T-cell (primary cell): Measurements from ENCODE around the gene MPZL1. TPM values are rescaled to one million over a fixed set of nuclear protein-coding genes. Genes with fewer than 3 reads are reported as not detected.
A peak's percentile ranks its signal among the peaks of the same experiment; 100 is the strongest.

Experiments
- ATAC-seq, 4 experiments: fragments of 200-7000 bp in 3 of 4; fragments of 150-1000 bp in 1 of 4; cut with Tn5 transposase; replicated peaks in 1 of 4; 1 replicate in 3 of 4; 2 replicates in 1 of 4; pipeline ENCODE4 v1.10.0; 2021; ENCODE audit warnings: moderate library complexity in 3 of 4, mild to moderate bottlenecking in 2 of 4, moderate number of reproducible peaks in 1 of 4
- CTCF ChIA-PET, 2 donors: fragments of 300-600 bp; sonication (Branson Sonifier 250); formaldehyde crosslinking; loops; one replicate each; lab custom pipeline; 2022; ENCODE audit warnings: antibody characterized with exemption in 2 of 2; lab: Charles Lee
- POLR2A ChIA-PET, 2 donors: fragments of 300-600 bp; sonication (Branson Sonifier 250); formaldehyde crosslinking; loops; one replicate each; lab custom pipeline; 2022; ENCODE audit warnings: antibody characterized with exemption in 2 of 2; lab: Charles Lee
- DNase-seq, 35 experiments: peaks; one replicate each; pipeline versions ENCODE4 v3.0.0 to v3.0.0-alpha.2; 2013 to 2023
- H3K27ac ChIP-seq: one replicate; pipeline ENCODE4 v1.5.1; 2013; ENCODE audit warnings: low read length
- H3K27me3 ChIP-seq, 2 experiments: replicated peaks in 1 of 2; 1 replicate in 1 of 2; 2 replicates in 1 of 2; pipeline versions ENCODE4 v1.6.1 to v1.7.0; 2013; ENCODE audit warnings: low read length in 1 of 2, mixed read lengths in 1 of 2; ENCODE audit not compliant: control insufficient read depth in 2 of 2, insufficient read depth in 2 of 2; ENCODE audit errors: extremely low read depth in 1 of 2
- H3K36me3 ChIP-seq, 2 donors: 1 replicate in 1 of 2; 2 replicates in 1 of 2; pipeline versions ENCODE4 v1.6.1 to v1.7.0; 2013; ENCODE audit warnings: low read length in 1 of 2; ENCODE audit not compliant: control insufficient read depth in 2 of 2, insufficient read depth in 1 of 2; ENCODE audit errors: extremely low read depth in 1 of 2
- H3K4me1 ChIP-seq, 2 experiments: 1 replicate in 1 of 2; 2 replicates in 1 of 2; pipeline versions ENCODE4 v1.6.1 to v1.7.0; 2013; ENCODE audit warnings: low read length in 2 of 2, mixed read lengths in 1 of 2; ENCODE audit not compliant: insufficient read depth in 2 of 2, control insufficient read depth in 1 of 2; ENCODE audit errors: extremely low read depth in 1 of 2
- H3K4me3 ChIP-seq, 2 donors: 1 replicate in 1 of 2; 2 replicates in 1 of 2; pipeline versions ENCODE4 v1.5.1 to v1.7.0; 2013; ENCODE audit warnings: mild to moderate bottlenecking in 2 of 2, low read length in 1 of 2, moderate library complexity in 1 of 2; ENCODE audit not compliant: control insufficient read depth in 1 of 2; ENCODE audit errors: extremely low read depth in 1 of 2
- H3K9me3 ChIP-seq: 2 replicates; pipeline ENCODE4 v1.7.0; 2013
- H3K27ac Mint-ChIP-seq, 2 donors: one replicate each; pipeline ENCODE4 v1.8.0; 2020 to 2021; ENCODE audit warnings: mild to moderate bottlenecking in 2 of 2, mixed read lengths in 2 of 2
- H3K27me3 Mint-ChIP-seq, 2 donors: one replicate each; pipeline ENCODE4 v1.8.0; 2021 to 2022; ENCODE audit warnings: mixed read lengths in 2 of 2
- H3K36me3 Mint-ChIP-seq: one replicate; pipeline ENCODE4 v1.8.0; 2021; ENCODE audit warnings: mixed read lengths
- H3K4me1 Mint-ChIP-seq, 3 donors: one replicate each; pipeline ENCODE4 v1.8.0; 2020 to 2022; ENCODE audit warnings: mixed read lengths in 3 of 3, mild to moderate bottlenecking in 1 of 3
- H3K4me3 Mint-ChIP-seq, 3 donors: one replicate each; pipeline ENCODE4 v1.8.0; 2020 to 2022; ENCODE audit warnings: mild to moderate bottlenecking in 3 of 3, mixed read lengths in 3 of 3, moderate library complexity in 3 of 3
- H3K9me3 Mint-ChIP-seq, 3 donors: one replicate each; pipeline ENCODE4 v1.8.0; 2020 to 2022; ENCODE audit warnings: mixed read lengths in 3 of 3
- WGBS: methylation state at CpG from one replicate; pipeline ENCODE4 v1.1.5; 2013; ENCODE audit warnings: missing lambda C conversion rate; ENCODE audit not compliant: insufficient coverage; 5-methylcytosine and 5-hydroxymethylcytosine counted together
- total RNA-seq, 35 experiments: library from RNA in 6 of 35; stranded (reverse) in 6 of 35; fragments of 120-200 nt in 1 of 35; gene quantifications; one replicate each; pipeline versions ENCODE4 v1.2.1 to v1.2.4 and lab custom pipeline; 2013 to 2026

MPZL1 gene
- total RNA-seq, 5 donors from 2014 or later (not counting 1 experiment from before 2014, with no cell fraction given), result 5.1 to 9.9 (median 8.5) TPM

GRCh38 chr1:167697667-167698141, 24.1 kb upstream of the MPZL1 start:
- peak overlapping the region; percentile 28 to 55 for H3K27ac Mint-ChIP-seq
- no peak overlapping the region for H3K4me3 Mint-ChIP-seq
- peaks cover 63% of the 10 kb centered on the region for H3K36me3 Mint-ChIP-seq
- H3K4me1 Mint-ChIP-seq, result peaks cover 3 to 16% (median 9%) of the 10 kb centered on the region in 3 donors
- Histone ChIP-seq H3K4me3 (no peak overlapping the region), H3K27ac (no peak overlapping the region), H3K27me3 (no peaks in the 10 kb centered on the region), H3K36me3 (peaks cover 18 to 96% of the 10 kb centered on the region in 2 donors), H3K4me1 (no peaks in the 10 kb centered on the region), H3K9me3 (no peaks in the 10 kb centered on the region)
- ChIA-PET CTCF (no interaction called here), POLR2A (no interaction called here)
- 91% methylated on average over 14 of the region's 14 CpGs for WGBS
- no peaks in the 10 kb centered on the region for H3K9me3 Mint-ChIP-seq
- ATAC-seq (no peak), DNase-seq (no peak)
- no peaks in the 10 kb centered on the region for H3K27me3 Mint-ChIP-seq

GRCh38 chr1:167698313-167698712, 23.5 kb upstream of the MPZL1 start:
- WGBS, result 93% methylated on average over 2 of the region's 4 CpGs
- H3K27ac ChIP-seq, result no peak overlapping the region
- Mint-ChIP-seq H3K4me1 (peaks cover 8 to 22% (median 9%) of the 10 kb centered on the region in 3 donors), H3K36me3 (peaks cover 66% of the 10 kb centered on the region), H3K9me3 (no peaks in the 10 kb centered on the region), H3K4me3 (no peak overlapping the region), H3K27me3 (no peaks in the 10 kb centered on the region), H3K27ac (peak overlapping the region; percentile 55 to 61)
- POLR2A ChIA-PET, result interaction anchor here (0.6 to 0.7 kb wide), 4 partner anchors 49 to 525 kb away, joined by 3 to 8 read pairs (median 6); no protein-coding TSS in a partner anchor
- no peaks in the 10 kb centered on the region for H3K9me3 ChIP-seq
- H3K36me3 ChIP-seq, result peaks cover 18 to 96% of the 10 kb centered on the region in 2 donors
- H3K4me1 ChIP-seq, result no peaks in the 10 kb centered on the region
- CTCF ChIA-PET, result interaction anchor here in 1 of 2 donors (0.7 kb wide), 1 partner anchor 9 kb away, joined by 3 read pairs; no protein-coding TSS in a partner anchor
- H3K4me3 ChIP-seq, result no peak overlapping the region
- no peaks in the 10 kb centered on the region for H3K27me3 ChIP-seq
- DNase-seq, result no peak
- ATAC-seq, result no peak

- peak overlapping the region; percentile 43 to 58 for H3K27ac Mint-ChIP-seq
- peaks cover 9 to 24% (median 20%) of the 10 kb centered on the region in 3 donors for H3K4me1 Mint-ChIP-seq
- H3K4me3 ChIP-seq, result no peak overlapping the region
- ATAC-seq (no peak), DNase-seq (no peak)
- no peaks in the 10 kb centered on the region for H3K9me3 Mint-ChIP-seq
- H3K27me3 Mint-ChIP-seq, result no peaks in the 10 kb centered on the region
- peaks cover 63% of the 10 kb centered on the region for H3K36me3 Mint-ChIP-seq
- ChIA-PET CTCF (interaction anchor here in 1 of 2 donors (1.1 kb wide), 1 partner anchor 20 kb away, joined by 3 read pairs; no protein-coding TSS in a partner anchor), POLR2A (no interaction called here)
- no peak overlapping the region for H3K4me3 Mint-ChIP-seq
- H3K4me1 ChIP-seq, result no peaks in the 10 kb centered on the region
- WGBS, result 80% methylated on average over 1 of the region's 1 CpG
- peaks cover 12 to 95% of the 10 kb centered on the region in 2 donors for H3K36me3 ChIP-seq
- no peak overlapping the region for H3K27ac ChIP-seq
- H3K27me3 ChIP-seq, result no peaks in the 10 kb centered on the region
- H3K9me3 ChIP-seq, result no peaks in the 10 kb centered on the region
These were observed 20.3 kb upstream of the MPZL1 start for GRCh38 chr1:167701510-167701909.

- Histone ChIP-seq H3K27ac (no peak overlapping the region), H3K27me3 (no peaks in the 10 kb centered on the region), H3K4me1 (no peaks in the 10 kb centered on the region), H3K9me3 (no peaks in the 10 kb centered on the region), H3K4me3 (no peak overlapping the region), H3K36me3 (peaks cover 2 to 77% of the 10 kb centered on the region in 2 donors)
- ATAC-seq, result no peak
- WGBS, result 100% methylated on average over 1 of the region's 1 CpG
- peaks cover 10 to 33% (median 27%) of the 10 kb centered on the region in 3 donors for H3K4me1 Mint-ChIP-seq
- ChIA-PET CTCF (no interaction called here), POLR2A (no interaction called here)
- no peaks in the 10 kb centered on the region for H3K27me3 Mint-ChIP-seq
- DNase-seq, result no peak
- peaks cover 48% of the 10 kb centered on the region for H3K36me3 Mint-ChIP-seq
- peak overlapping the region; percentile 40 to 78 for H3K27ac Mint-ChIP-seq
- H3K9me3 Mint-ChIP-seq, result no peaks in the 10 kb centered on the region
- H3K4me3 Mint-ChIP-seq, result no peak overlapping the region
These were observed 18.2 kb upstream of the MPZL1 start for GRCh38 chr1:167703557-167703956.

- H3K27ac ChIP-seq, result no peak overlapping the region
- no peaks in the 10 kb centered on the region for H3K27me3 ChIP-seq
- peaks cover 40% of the 10 kb centered on the region for H3K36me3 Mint-ChIP-seq
- H3K36me3 ChIP-seq, result peaks cover 0 to 67% of the 10 kb centered on the region in 2 donors
- ATAC-seq (no peak), DNase-seq (no peak)
- H3K9me3 ChIP-seq, result no peaks in the 10 kb centered on the region
- WGBS, result 85% methylated on average over 1 of the region's 2 CpGs
- peaks cover 0 to 6% of the 10 kb centered on the region in 2 experiments for H3K4me1 ChIP-seq
- CTCF ChIA-PET, result interaction anchor here in 1 of 2 donors (0.6 to 1.1 kb wide), 2 partner anchors 141 to 164 kb away, joined by 3 to 4 read pairs; no protein-coding TSS in a partner anchor
- H3K27ac Mint-ChIP-seq, result peak overlapping the region in 1 of 2 donors; percentile 25
- no peaks in the 10 kb centered on the region for H3K27me3 Mint-ChIP-seq
- H3K9me3 Mint-ChIP-seq, result no peaks in the 10 kb centered on the region
- H3K4me1 Mint-ChIP-seq, result peaks cover 11 to 38% (median 28%) of the 10 kb centered on the region in 3 donors
- POLR2A ChIA-PET, result no interaction called here
- no peak overlapping the region for H3K4me3 Mint-ChIP-seq
- no peak overlapping the region for H3K4me3 ChIP-seq
These were observed 17.1 kb upstream of the MPZL1 start for GRCh38 chr1:167704715-167705114.

GRCh38 chr1:167705250-167705649, 16.5 kb upstream of the MPZL1 start:
- H3K9me3 Mint-ChIP-seq, result no peaks in the 10 kb centered on the region
- Histone ChIP-seq H3K9me3 (no peaks in the 10 kb centered on the region), H3K4me3 (no peak overlapping the region), H3K27me3 (no peaks in the 10 kb centered on the region), H3K36me3 (peaks cover 0 to 62% of the 10 kb centered on the region in 2 donors), H3K27ac (no peak overlapping the region), H3K4me1 (peaks cover 0 to 6% of the 10 kb centered on the region in 2 experiments)
- ChIA-PET CTCF (interaction anchor here in 1 of 2 donors (0.6 kb wide), 1 partner anchor 141 kb away, joined by 3 read pairs; no protein-coding TSS in a partner anchor), POLR2A (no interaction called here)
- H3K27me3 Mint-ChIP-seq, result no peaks in the 10 kb centered on the region
- ATAC-seq (no peak), DNase-seq (no peak)
- WGBS, result 100% methylated on average over 3 of the region's 6 CpGs
- peaks cover 8 to 40% (median 25%) of the 10 kb centered on the region in 3 donors for H3K4me1 Mint-ChIP-seq
- no peak overlapping the region for H3K4me3 Mint-ChIP-seq
- peak overlapping the region in 1 of 2 donors; percentile 50 for H3K27ac Mint-ChIP-seq
- peaks cover 36% of the 10 kb centered on the region for H3K36me3 Mint-ChIP-seq
